ENCODE data around the gene SRBD1. TPM values are rescaled to one million over a fixed set of nuclear protein-coding genes. Genes with fewer than 3 reads are reported as not detected.

The SRBD1 gene
- total and polyA plus RNA-seq, 2 of the 8 experiments (the other 6 are each of a cell fraction or from before 2014, with no cell fraction given): 4.6 to 20.0 TPM

GRCh38 chr2:45412754-45413379 is 198.2 kb downstream of the SRBD1 start:
- H3K79me2 ChIP-seq (ENCODE audit: control insufficient read depth in 1 of 2, insufficient read depth in 2 of 2, low read length in 2 of 2): no peaks in the 10 kb centered on the region
- no peaks in the 10 kb centered on the region for H3K23me2 ChIP-seq (ENCODE audit: low read depth, low read length)
- no peaks in the 10 kb centered on the region for H4K20me1 ChIP-seq (replicated peaks in 1 of 2; ENCODE audit: control insufficient read depth in 1 of 2, insufficient read depth in 2 of 2, low read length in 2 of 2)
- H4K5ac ChIP-seq (ENCODE audit: insufficient read length, low read depth, low read length): peak overlapping the region; percentile 88
- H2BK5ac ChIP-seq (ENCODE audit: low read depth, low read length): peak overlapping the region; percentile 84
- no peak overlapping the region for H4K91ac ChIP-seq (replicated peaks; ENCODE audit: insufficient read length, low read length)
- no peak overlapping the region for H3K23ac ChIP-seq (ENCODE audit: insufficient read length)
- no peaks in the 10 kb centered on the region for H3K79me1 ChIP-seq (ENCODE audit: low read depth, low read length)
- ChIA-PET POLR2A (ENCODE audit: partially characterized antibody) (no interaction called here), CTCF (ENCODE audit: partially characterized antibody) (interaction anchor here (1.2 kb wide), 1 partner anchor 232 kb away, joined by 4 read pairs; no protein-coding TSS in a partner anchor)
- H3K4ac ChIP-seq (replicated peaks; ENCODE audit: insufficient read length, low read depth, low read length): no peak overlapping the region
- peak overlapping the region; percentile 91 for H2BK120ac ChIP-seq (replicated peaks; ENCODE audit: low read depth, low read length)
- H2AK5ac ChIP-seq (ENCODE audit: low read depth, low read length): no peak overlapping the region
- no peak overlapping the region; the same call in 1 of the 2 replicates for H3K18ac ChIP-seq (ENCODE audit: extremely low read depth, low read length)
- H4K8ac ChIP-seq (ENCODE audit: extremely low read depth, insufficient read depth, low read length): no peak overlapping the region
- no peaks in the 10 kb centered on the region for H3K9me3 ChIP-seq (ENCODE audit: insufficient read depth in 2 of 2, low read depth in 1 of 2, low read length in 1 of 2)
- peak overlapping the region; percentile 35; the same call in 1 of the 2 replicates for H2BK12ac ChIP-seq (ENCODE audit: low read depth, low read length)
- FAIRE-seq (peak; percentile 78), DNase-seq (ENCODE audit: low read depth in 1 of 2, low spot score in 2 of 2) (peak in 1 of 2 experiments; percentile 25)
- peak overlapping the region; percentile 60; the same call in 1 of the 2 replicates for H3K27ac ChIP-seq (ENCODE audit: low read depth, low read length)
- H3K4me1 ChIP-seq (replicated peaks in 1 of 4; ENCODE audit: control insufficient read depth in 3 of 4, insufficient read depth in 4 of 4, low read length in 3 of 4): peaks cover 0 to 6% (median 4%) of the 10 kb centered on the region in 4 experiments; a peak in 4 of 7 replicates
- H3K9ac ChIP-seq (replicated peaks in 1 of 4; ENCODE audit: extremely low read depth in 1 of 4, low read depth in 3 of 4, low read length in 3 of 4): no peak overlapping the region; a peak in 1 of 7 replicates
- H2AFZ ChIP-seq (ENCODE audit: low read length): no peak overlapping the region
- WGBS, 2 experiments (ENCODE audit: extremely low coverage in 1 of 2, insufficient coverage in 1 of 2, insufficient read length in 1 of 2, insufficient replicate concordance in 2 of 2, low coverage in 1 of 2, low lambda C conversion rate in 2 of 2, missing lambda C conversion rate in 1 of 2): 3% methylated on average over 2 of the region's 2 CpGs; no CpG with 5 or more reads in 1 of the 2 experiments
- H3K56ac ChIP-seq (replicated peaks; ENCODE audit: insufficient read length, low read depth, low read length): no peak overlapping the region
- H3K4me2 ChIP-seq (ENCODE audit: insufficient read depth in 1 of 2, low read depth in 2 of 2, low read length in 2 of 2): peak overlapping the region; percentile 29 to 38; a peak in 3 of 4 replicates
- peak overlapping the region in 1 of 4 experiments; percentile 9; a peak in 1 of 8 replicates for H3K4me3 ChIP-seq (ENCODE audit: extremely low read depth in 1 of 4, insufficient read depth in 2 of 4, low read depth in 3 of 4, low read length in 4 of 4)
- peaks cover 0 to 9% (median 3%) of the 10 kb centered on the region in 4 experiments; a peak in 4 of 8 replicates for H3K36me3 ChIP-seq (ENCODE audit: control insufficient read depth in 2 of 4, insufficient read depth in 4 of 4, low read length in 3 of 4)
- H3K14ac ChIP-seq (ENCODE audit: insufficient read length): no peak overlapping the region
- no peak overlapping the region for H2BK20ac ChIP-seq (ENCODE audit: low read length)
- H3K27me3 ChIP-seq (replicated peaks in 1 of 4; ENCODE audit: control insufficient read depth in 3 of 4, extremely low read depth in 1 of 4, insufficient read depth in 3 of 4, low read length in 3 of 4): no peaks in the 10 kb centered on the region
- no peak overlapping the region for H2BK15ac ChIP-seq (ENCODE audit: low read length)
- TF ChIP-seq JUN (IDR thresholded peaks at IDR 0.05; ENCODE audit: low read depth, low read length) (0 out of 2 replicates have a peak, but pooled peaks have one; percentile 11), SIRT6 (IDR thresholded peaks at IDR 0.05; ENCODE audit: low read length) (no peak), ASH2L (IDR thresholded peaks at IDR 0.05; ENCODE audit: low read length) (no peak), FOSL1 (IDR thresholded peaks at IDR 0.05; ENCODE audit: insufficient read depth, low read depth, low read length) (no peak), CHD2 (IDR thresholded peaks at IDR 0.05; ENCODE audit: low read length) (0 out of 2 replicates have a peak, but pooled peaks have one; percentile 21), SP1 (IDR thresholded peaks at IDR 0.05; ENCODE audit: low read depth, low read length) (0 out of 2 replicates have a peak, but pooled peaks have one; percentile 45)

Data from H1 (cell line).